ENCODE results near the gene DDX49.
A peak's percentile ranks its signal among the peaks of the same experiment; 100 is the strongest.
"Not testable (repeated sequence)": the region's sequence is repeated elsewhere in the genome, so short reads cannot be mapped to it uniquely, and the experiment has no call there.

Gene DDX49

DNA sequence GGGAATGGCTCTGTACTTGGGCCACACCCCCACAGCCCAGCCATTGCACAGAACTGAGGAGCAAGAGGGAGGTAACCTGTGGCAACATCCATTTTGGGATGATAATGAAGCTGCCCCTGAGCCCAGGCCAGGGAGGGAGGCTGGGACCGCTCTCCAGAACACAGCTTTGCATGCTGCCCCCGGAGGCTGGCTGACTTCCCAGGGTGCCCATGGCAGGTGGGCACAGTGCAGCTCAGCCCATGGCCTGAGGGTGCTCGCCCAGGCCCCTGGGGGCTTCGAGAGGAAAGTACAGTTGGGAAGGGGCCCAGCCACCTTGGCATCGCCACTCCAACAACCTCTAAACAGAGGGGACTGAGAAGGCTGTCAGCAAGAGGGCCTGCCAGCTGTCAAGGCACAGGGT lies 6.0 kb upstream of the DDX49 start:
- H3K9ac ChIP-seq (ENCODE audit: low read length), result no peak overlapping the region
- no peaks in the 10 kb centered on the region for H3K9me2 ChIP-seq (replicated peaks; ENCODE audit: insufficient read depth, low read length)
- no peaks in the 10 kb centered on the region for H3K9me3 ChIP-seq (replicated peaks; ENCODE audit: insufficient read depth, low read length)
- TF ChIP-seq EZH2phosphoT487 (IDR thresholded peaks at IDR 0.05; ENCODE audit: low read length), result no peak
- TF ChIP-seq, protein P1, sequence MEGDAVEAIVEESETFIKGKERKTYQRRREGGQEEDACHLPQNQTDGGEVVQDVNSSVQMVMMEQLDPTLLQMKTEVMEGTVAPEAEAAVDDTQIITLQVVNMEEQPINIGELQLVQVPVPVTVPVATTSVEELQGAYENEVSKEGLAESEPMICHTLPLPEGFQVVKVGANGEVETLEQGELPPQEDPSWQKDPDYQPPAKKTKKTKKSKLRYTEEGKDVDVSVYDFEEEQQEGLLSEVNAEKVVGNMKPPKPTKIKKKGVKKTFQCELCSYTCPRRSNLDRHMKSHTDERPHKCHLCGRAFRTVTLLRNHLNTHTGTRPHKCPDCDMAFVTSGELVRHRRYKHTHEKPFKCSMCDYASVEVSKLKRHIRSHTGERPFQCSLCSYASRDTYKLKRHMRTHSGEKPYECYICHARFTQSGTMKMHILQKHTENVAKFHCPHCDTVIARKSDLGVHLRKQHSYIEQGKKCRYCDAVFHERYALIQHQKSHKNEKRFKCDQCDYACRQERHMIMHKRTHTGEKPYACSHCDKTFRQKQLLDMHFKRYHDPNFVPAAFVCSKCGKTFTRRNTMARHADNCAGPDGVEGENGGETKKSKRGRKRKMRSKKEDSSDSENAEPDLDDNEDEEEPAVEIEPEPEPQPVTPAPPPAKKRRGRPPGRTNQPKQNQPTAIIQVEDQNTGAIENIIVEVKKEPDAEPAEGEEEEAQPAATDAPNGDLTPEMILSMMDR (IDR thresholded peaks at IDR 0.05; ENCODE audit: low read length), result no peak
- TF ChIP-seq EZH2 (optimal IDR thresholded peaks at IDR 0.05; ENCODE audit: low read depth, low read length), result no peak
- H3F3A ChIP-seq (ENCODE audit: insufficient read depth, low read length), result peaks cover 1% of the 10 kb centered on the region
- H3K27me3 ChIP-seq (replicated peaks; ENCODE audit: insufficient read depth, low read length), result no peaks in the 10 kb centered on the region
- H3K4me3 ChIP-seq (ENCODE audit: low read length), result no peak overlapping the region
- H3K36me3 ChIP-seq (replicated peaks; ENCODE audit: insufficient read depth, low read length), result peaks cover 8% of the 10 kb centered on the region; the same call in 1 of the 2 replicates
- H3K27ac ChIP-seq (ENCODE audit: low read length), result no peak overlapping the region
- H3K4me1 ChIP-seq (ENCODE audit: low read length), result no peaks in the 10 kb centered on the region
- peaks cover 68% of the 10 kb centered on the region for H3K79me2 ChIP-seq (ENCODE audit: low read length)
- no peak overlapping the region for H3K4me2 ChIP-seq (ENCODE audit: low read depth, low read length)
- no peak overlapping the region for H2AFZ ChIP-seq (ENCODE audit: low read length)
- DNase-seq, result no peak
- H4K20me1 ChIP-seq (ENCODE audit: insufficient read depth, low read length), result no peaks in the 10 kb centered on the region

DNA sequence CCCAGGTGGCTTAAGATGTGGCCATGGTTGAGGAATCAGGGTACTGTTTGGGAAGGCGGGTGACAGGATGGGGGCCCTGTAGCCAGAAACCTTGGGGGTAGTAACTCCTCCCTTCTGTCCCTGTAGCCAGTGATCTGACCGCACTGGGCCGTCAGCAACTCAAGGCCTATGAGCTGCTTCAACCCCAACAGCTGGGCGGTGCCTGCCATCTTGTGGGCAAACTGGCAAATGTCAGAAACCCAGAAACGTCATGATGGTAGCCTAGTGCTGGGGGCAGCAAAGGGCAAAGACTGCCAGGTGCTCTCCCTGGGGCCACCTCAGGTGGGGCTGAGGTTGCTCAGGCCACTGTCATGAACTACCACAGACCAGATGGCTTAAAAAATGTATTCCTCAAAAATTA lies 3.9 kb upstream of the DDX49 start:
- Histone ChIP-seq H3K4me2 (ENCODE audit: low read depth, low read length) (no peak overlapping the region), H3K36me3 (replicated peaks; ENCODE audit: insufficient read depth, low read length) (peaks cover 8% of the 10 kb centered on the region; the same call in 1 of the 2 replicates), H3F3A (ENCODE audit: insufficient read depth, low read length) (peaks cover 8% of the 10 kb centered on the region), H3K4me3 (ENCODE audit: low read length) (no peak overlapping the region), H3K27ac (ENCODE audit: low read length) (no peak overlapping the region), H3K9me3 (replicated peaks; ENCODE audit: insufficient read depth, low read length) (no peaks in the 10 kb centered on the region), H3K4me1 (ENCODE audit: low read length) (peaks cover 5% of the 10 kb centered on the region), H3K79me2 (ENCODE audit: low read length) (peaks cover 84% of the 10 kb centered on the region), H2AFZ (ENCODE audit: low read length) (no peak overlapping the region), H3K9me2 (replicated peaks; ENCODE audit: insufficient read depth, low read length) (no peaks in the 10 kb centered on the region), H3K9ac (ENCODE audit: low read length) (no peak overlapping the region), H3K27me3 (replicated peaks; ENCODE audit: insufficient read depth, low read length) (no peaks in the 10 kb centered on the region), H4K20me1 (ENCODE audit: insufficient read depth, low read length) (no peaks in the 10 kb centered on the region)
- peak; percentile 53 for DNase-seq
- TF ChIP-seq, protein P1 (IDR thresholded peaks at IDR 0.05; ENCODE audit: low read length), result peak; percentile 56
- TF ChIP-seq EZH2phosphoT487 (IDR thresholded peaks at IDR 0.05; ENCODE audit: low read length), result no peak

DNA sequence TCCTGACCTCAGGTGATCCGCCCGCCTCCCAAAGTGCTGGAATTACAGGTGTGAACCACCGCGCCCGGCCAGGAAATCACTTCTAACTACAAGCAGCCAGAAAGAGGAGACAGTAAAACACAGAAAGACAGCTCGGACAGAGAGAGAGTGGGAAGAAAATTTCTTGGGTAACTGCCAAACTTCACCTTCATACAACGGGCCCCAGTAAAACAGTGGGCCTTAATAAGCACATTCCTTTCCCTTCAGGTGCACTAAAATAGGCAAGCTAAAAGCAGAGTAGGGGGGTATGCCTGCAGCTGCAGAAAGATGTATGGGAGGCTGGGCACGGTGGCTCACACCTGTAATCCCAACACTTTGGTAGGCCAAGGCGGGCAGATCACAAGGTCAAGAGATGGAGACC lies 1.9 kb upstream of the DDX49 start:
- not testable (repeated sequence) for H3K27me3 ChIP-seq (replicated peaks; ENCODE audit: insufficient read depth, low read length); H3K9ac ChIP-seq (ENCODE audit: low read length); H2AFZ ChIP-seq (ENCODE audit: low read length); H3K36me3 ChIP-seq (replicated peaks; ENCODE audit: insufficient read depth, low read length); H3F3A ChIP-seq (ENCODE audit: insufficient read depth, low read length); H3K4me3 ChIP-seq (ENCODE audit: low read length); DNase-seq; H3K9me3 ChIP-seq (replicated peaks; ENCODE audit: insufficient read depth, low read length); H3K27ac ChIP-seq (ENCODE audit: low read length); H4K20me1 ChIP-seq (ENCODE audit: insufficient read depth, low read length); H3K9me2 ChIP-seq (replicated peaks; ENCODE audit: insufficient read depth, low read length); H3K4me1 ChIP-seq (ENCODE audit: low read length)
- Histone ChIP-seq H3K4me2 (ENCODE audit: low read depth, low read length) (peak overlapping the region; percentile 55; the same call in 1 of the 2 replicates), H3K79me2 (ENCODE audit: low read length) (peaks cover 96% of the 10 kb centered on the region)

DNA sequence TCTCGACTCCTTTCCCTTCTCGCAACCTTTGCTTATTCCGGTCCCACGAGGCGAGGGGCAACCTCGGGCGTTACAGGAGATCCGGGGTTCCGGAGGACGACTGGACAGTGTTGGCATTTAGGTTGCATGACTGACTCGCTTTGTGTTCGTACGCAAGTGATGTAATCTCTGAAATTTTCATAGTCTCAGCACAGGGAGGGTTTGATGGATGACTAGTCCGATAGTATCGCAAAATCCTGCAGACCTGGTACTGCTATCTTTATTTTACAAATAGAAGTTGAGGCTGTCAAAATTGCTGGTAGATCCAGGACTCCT lies 342 bp downstream of the DDX49 start:
- peak overlapping the region; percentile 85 for H3K9ac ChIP-seq (ENCODE audit: low read length)
- peak overlapping the region; percentile 99 for H3K4me3 ChIP-seq (ENCODE audit: low read length)
- H3F3A ChIP-seq (ENCODE audit: insufficient read depth, low read length), result peaks cover 8% of the 10 kb centered on the region
- H4K20me1 ChIP-seq (ENCODE audit: insufficient read depth, low read length), result no peaks in the 10 kb centered on the region
- H3K79me2 ChIP-seq (ENCODE audit: low read length), result peaks cover 88% of the 10 kb centered on the region
- H3K9me2 ChIP-seq (replicated peaks; ENCODE audit: insufficient read depth, low read length), result no peaks in the 10 kb centered on the region
- no peaks in the 10 kb centered on the region for H3K27me3 ChIP-seq (replicated peaks; ENCODE audit: insufficient read depth, low read length)
- peak overlapping the region; percentile 94 for H3K4me2 ChIP-seq (ENCODE audit: low read depth, low read length)
- DNase-seq, result peak; percentile 13
- peak overlapping the region; percentile 22; the same call in 1 of the 2 replicates for H3K27ac ChIP-seq (ENCODE audit: low read length)
- TF ChIP-seq EZH2 (optimal IDR thresholded peaks at IDR 0.05; ENCODE audit: low read depth, low read length) (no peak), EZH2phosphoT487 (IDR thresholded peaks at IDR 0.05; ENCODE audit: low read length) (no peak)
- TF ChIP-seq, protein P1 (IDR thresholded peaks at IDR 0.05; ENCODE audit: low read length), result no peak
- H3K4me1 ChIP-seq (ENCODE audit: low read length), result peaks cover 5% of the 10 kb centered on the region
- peaks cover 9% of the 10 kb centered on the region; the same call in 1 of the 2 replicates for H3K36me3 ChIP-seq (replicated peaks; ENCODE audit: insufficient read depth, low read length)
- 0 out of 2 replicates have a peak overlapping the region, but pooled peaks have one; percentile 42 for H2AFZ ChIP-seq (ENCODE audit: low read length)
- no peaks in the 10 kb centered on the region for H3K9me3 ChIP-seq (replicated peaks; ENCODE audit: insufficient read depth, low read length)
